ENCODE measurements around the gene ADCY3. TPM values are rescaled to one million over a fixed set of nuclear protein-coding genes. Genes with fewer than 3 reads are reported as not detected.

The ADCY3 gene
- total and polyA plus RNA-seq, 2 of the 4 experiments (the other 2 are of a cell fraction) = 17.4 to 46.1 TPM

DNA sequence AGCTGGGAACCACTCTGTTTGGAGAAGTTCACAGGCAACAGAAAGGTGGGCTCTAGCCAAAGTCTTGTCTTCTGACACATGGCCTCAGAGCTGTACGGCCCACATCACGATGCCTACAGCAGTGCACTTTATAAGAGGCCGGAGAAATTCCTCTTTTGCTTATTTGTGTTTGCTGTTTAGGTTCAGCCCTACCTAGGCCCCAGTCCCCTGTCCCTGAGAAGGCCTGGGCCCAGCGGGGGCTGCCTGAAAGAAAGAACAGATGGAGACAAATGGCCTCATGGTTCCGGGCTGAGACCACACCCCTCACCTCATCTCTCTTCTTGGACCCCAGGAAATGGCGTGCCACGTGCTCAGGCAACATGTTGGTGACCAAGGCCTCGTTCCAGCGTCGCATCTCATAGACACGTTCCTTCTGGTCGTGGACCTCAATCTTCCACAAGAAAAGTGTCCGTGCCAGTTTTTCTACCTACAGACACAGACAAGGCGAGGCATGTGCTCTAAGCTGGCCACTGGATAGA is 95.9 kb downstream of the ADCY3 start:
- TF ChIP-seq POLR2A (IDR thresholded peaks at IDR 0.05; ENCODE audit: low read depth, low read length) (no peak), RAD21 (IDR thresholded peaks at IDR 0.05; ENCODE audit: low read length) (no peak), BHLHE40 (IDR thresholded peaks at IDR 0.05; ENCODE audit: low read depth, low read length) (no peak)
- Histone ChIP-seq H2BK5ac (ENCODE audit: low read depth, low read length, poor library complexity, severe bottlenecking) (no peak overlapping the region), H4K5ac (ENCODE audit: low read depth, low read length) (no peak overlapping the region), H2BK20ac (ENCODE audit: low read depth, low read length) (no peak overlapping the region), H3K14ac (replicated peaks; ENCODE audit: low read depth, low read length) (no peak overlapping the region), H4K8ac (ENCODE audit: low read depth in 2 of 2, low read length in 2 of 2) (no peak overlapping the region), H3K4me2 (ENCODE audit: low read depth, low read length) (no peak overlapping the region), H3K27me3 (ENCODE audit: control insufficient read depth, insufficient read depth, low read length) (no peaks in the 10 kb centered on the region), H3K9me1 (ENCODE audit: insufficient read depth, low read length) (0 out of 2 replicates have a peak, but pooled peaks cover 2% of the 10 kb centered on the region), H2AFZ (replicated peaks; ENCODE audit: low read length, poor library complexity) (no peak overlapping the region), H2BK15ac (ENCODE audit: low read depth, low read length) (no peak overlapping the region), H3K18ac (ENCODE audit: low read depth, low read length) (no peak overlapping the region), H3K9me3 (ENCODE audit: control insufficient read depth, insufficient read depth, low read length) (no peaks in the 10 kb centered on the region), H4K91ac (ENCODE audit: insufficient read depth, low read depth, low read length) (no peak overlapping the region), H4K20me1 (ENCODE audit: insufficient read depth, low read length) (0 out of 2 replicates have a peak, but pooled peaks cover 4% of the 10 kb centered on the region), H3K9ac (ENCODE audit: low read depth, low read length) (no peak overlapping the region), H3K79me1 (ENCODE audit: low read depth in 1 of 2, low read length in 2 of 2) (peaks cover 5 to 29% of the 10 kb centered on the region in 2 experiments; a peak in 3 of 4 replicates), H3K27ac (ENCODE audit: insufficient read depth, low read length) (no peak overlapping the region), H2AK5ac (ENCODE audit: low read depth, low read length) (no peak overlapping the region), H2AK9ac (replicated peaks; ENCODE audit: low read depth, low read length, poor library complexity) (no peak overlapping the region), H3K4me3 (ENCODE audit: insufficient read depth, low read depth, low read length) (no peak overlapping the region), H3K23ac (ENCODE audit: low read depth, low read length) (no peak overlapping the region), H3K4ac (ENCODE audit: low read depth, low read length) (no peak overlapping the region), H2BK120ac (ENCODE audit: low read depth, low read length) (no peak overlapping the region), H3K56ac (ENCODE audit: extremely low read depth, insufficient read depth, low read length) (no peak overlapping the region), H3K36me3 (ENCODE audit: control insufficient read depth, insufficient read depth, low read length) (peaks cover 43% of the 10 kb centered on the region), H3K4me1 (ENCODE audit: control insufficient read depth, insufficient read depth, low read length) (peaks cover 2% of the 10 kb centered on the region; the same call in 1 of the 2 replicates)
- dilution Hi-C loops (cut with HindIII; ENCODE audit: low sequenced_read_pairs, unreplicated experiment) (no loop called here), in situ Hi-C loops (cut with MboI; ENCODE audit: low sequenced_read_pairs) (no loop called here), intact Hi-C loops (cut with micrococcal nuclease) (no loop called here)
- DNase-seq (no peak), ATAC-seq (ENCODE audit: low read depth) (no peak)
- POLR2A ChIA-PET (ENCODE audit: unreplicated experiment) = no interaction called here
- 99% methylated on average over 10 of the region's 14 CpGs; no CpG with 5 or more reads in 1 of the 2 experiments for WGBS, 2 experiments (ENCODE audit: extremely low coverage in 2 of 2, insufficient read length in 1 of 2)
- no TSS peak for BruUV-seq (replicated peaks)
- CTCF ChIA-PET = interaction anchor here (1.0 kb wide), 1 partner anchor 402 kb away, joined by 3 read pairs; no protein-coding TSS in a partner anchor

All from IMR-90 (cell line).